Central memory CD8-positive, alpha-beta T cell (primary cell): ENCODE measurements around the gene POGLUT3.
A peak's percentile ranks its signal among the peaks of the same experiment; 100 is the strongest.

Experiments used
- ATAC-seq: fragments of 150-1000 bp; cut with Tn5 transposase; replicated peaks from 2 replicates; pipeline ENCODE4 v1.10.0; 2022; ENCODE audit warnings: mild to moderate bottlenecking, moderate FRiP score, moderate number of reproducible peaks; ENCODE audit not compliant: poor library complexity, severe bottlenecking; ENCODE audit errors: extremely low read depth
- DNase-seq, 2 donors: peaks; one replicate each; pipeline ENCODE4 v3.0.0; 2021; ENCODE audit warnings: low spot score in 2 of 2
- H3K27ac Mint-ChIP-seq: one replicate; pipeline ENCODE4 v1.8.0; 2022; ENCODE audit warnings: low read depth, mild to moderate bottlenecking, moderate library complexity, mixed read lengths
- H3K27me3 Mint-ChIP-seq: one replicate; pipeline ENCODE4 v1.8.0; 2022; ENCODE audit warnings: mixed read lengths
- H3K36me3 Mint-ChIP-seq: one replicate; pipeline ENCODE4 v1.8.0; 2022; ENCODE audit warnings: mild to moderate bottlenecking, moderate library complexity, mixed read lengths; ENCODE audit not compliant: insufficient read depth
- H3K4me1 Mint-ChIP-seq: one replicate; pipeline ENCODE4 v1.8.0; 2022; ENCODE audit warnings: mixed read lengths
- H3K4me3 Mint-ChIP-seq: one replicate; pipeline ENCODE4 v1.8.0; 2022; ENCODE audit warnings: mild to moderate bottlenecking, moderate library complexity, mixed read lengths
- H3K9me3 Mint-ChIP-seq: one replicate; pipeline ENCODE4 v1.8.0; 2022; ENCODE audit warnings: mixed read lengths

POGLUT3 gene

DNA sequence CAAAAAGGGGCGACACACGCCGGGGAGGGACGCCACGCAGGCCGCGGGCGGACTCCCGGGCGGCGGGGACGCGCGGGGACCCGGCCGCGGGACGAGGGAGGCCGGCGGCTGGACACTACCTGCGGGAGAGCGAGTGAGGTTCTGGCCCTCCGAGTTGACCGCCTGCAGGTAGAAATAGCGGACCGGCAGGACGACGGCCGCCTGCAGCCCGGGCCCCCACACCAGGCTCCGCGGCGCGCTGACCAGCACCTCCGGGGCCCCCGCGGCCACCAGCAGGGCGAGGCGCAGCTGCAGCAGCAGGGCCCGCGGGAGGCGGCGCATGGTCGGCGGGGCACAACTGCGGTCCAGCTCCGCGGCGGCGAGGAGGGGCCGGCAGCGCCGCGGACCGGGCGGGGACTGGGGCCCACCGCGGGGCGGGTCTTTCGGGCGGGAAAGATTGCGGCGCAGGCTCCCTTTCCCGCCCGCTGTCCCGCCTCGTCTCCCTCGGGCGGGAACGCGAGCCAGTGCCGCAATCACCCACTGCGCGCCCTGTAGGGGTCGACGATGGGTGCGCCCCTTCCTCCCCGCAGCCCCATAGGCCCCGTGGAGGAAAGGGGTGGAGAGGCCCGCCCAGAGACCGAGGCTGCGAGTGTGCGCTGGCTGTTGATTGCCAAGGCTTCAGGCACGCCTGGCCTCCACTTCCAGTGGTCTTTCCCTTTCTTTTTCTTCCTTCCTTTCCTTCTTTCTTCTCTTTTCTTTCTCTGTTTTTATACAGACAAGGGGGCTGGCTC lies at the start of gene POGLUT3:
Gene POGLUT3 (minus strand): TSS at position 339 of the 770 bp plus-strand sequence. CDS start 18 bp downstream, at position 321.
- Mint-ChIP-seq H3K27ac (peak within 1 kb of the TSS; percentile 94), H3K36me3 (peaks cover 8% of the 10 kb centered on the region), H3K4me1 (peaks cover 18% of the 10 kb centered on the region), H3K9me3 (no peaks in the 10 kb centered on the region), H3K27me3 (no peaks in the 10 kb centered on the region), H3K4me3 (peak within 1 kb of the TSS; percentile 90)
- ATAC-seq (peak; percentile 42), DNase-seq (peak; percentile 16 to 18)

GRCh38 chr11:108545909-108546501 lies 47.8 kb upstream of the POGLUT3 start:
- no peaks in the 10 kb centered on the region for H3K4me1 Mint-ChIP-seq
- H3K4me3 Mint-ChIP-seq: no peak overlapping the region
- ATAC-seq: no peak
- H3K27ac Mint-ChIP-seq: no peak overlapping the region
- H3K9me3 Mint-ChIP-seq: no peaks in the 10 kb centered on the region
- DNase-seq: no peak
- no peaks in the 10 kb centered on the region for H3K27me3 Mint-ChIP-seq
- peaks cover 2% of the 10 kb centered on the region for H3K36me3 Mint-ChIP-seq

GRCh38 chr11:108543316-108543964 lies 45.3 kb upstream of the POGLUT3 start:
- Mint-ChIP-seq H3K9me3 (no peaks in the 10 kb centered on the region), H3K4me1 (no peaks in the 10 kb centered on the region), H3K27me3 (no peaks in the 10 kb centered on the region), H3K4me3 (no peak overlapping the region), H3K36me3 (peaks cover 2% of the 10 kb centered on the region), H3K27ac (no peak overlapping the region)
- DNase-seq (no peak), ATAC-seq (no peak)

- Mint-ChIP-seq H3K4me3 (no peak overlapping the region), H3K27me3 (no peaks in the 10 kb centered on the region), H3K4me1 (no peaks in the 10 kb centered on the region), H3K27ac (no peak overlapping the region), H3K36me3 (no peaks in the 10 kb centered on the region), H3K9me3 (no peaks in the 10 kb centered on the region)
- ATAC-seq (no peak), DNase-seq (no peak)
Observed at GRCh38 chr11:108541531-108541930, 43.3 kb upstream of the POGLUT3 start.

DNA sequence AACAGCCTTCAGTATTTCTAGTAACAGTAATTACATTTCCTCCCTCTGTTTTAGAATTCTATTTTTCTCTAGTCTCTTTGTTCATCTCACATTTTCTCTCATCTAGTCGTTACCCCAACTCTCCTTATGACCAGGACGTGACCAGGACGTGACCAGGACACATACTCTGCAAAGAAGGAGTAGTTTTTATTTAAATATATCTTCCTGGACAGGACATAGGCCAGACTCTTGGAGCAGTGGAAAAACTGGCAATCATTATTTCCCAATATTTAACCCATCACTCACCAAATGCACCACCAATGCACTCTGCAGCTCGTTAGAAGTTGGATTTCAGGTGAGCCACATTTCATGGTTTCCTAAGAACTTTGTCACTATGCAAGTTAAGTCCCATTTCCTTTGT lies 40.3 kb upstream of the POGLUT3 start:
- ATAC-seq: no peak
- Mint-ChIP-seq H3K4me1 (no peaks in the 10 kb centered on the region), H3K4me3 (peak overlapping the region; percentile 0), H3K27me3 (no peaks in the 10 kb centered on the region), H3K27ac (no peak overlapping the region), H3K36me3 (no peaks in the 10 kb centered on the region), H3K9me3 (no peaks in the 10 kb centered on the region)
- DNase-seq: no peak

DNA sequence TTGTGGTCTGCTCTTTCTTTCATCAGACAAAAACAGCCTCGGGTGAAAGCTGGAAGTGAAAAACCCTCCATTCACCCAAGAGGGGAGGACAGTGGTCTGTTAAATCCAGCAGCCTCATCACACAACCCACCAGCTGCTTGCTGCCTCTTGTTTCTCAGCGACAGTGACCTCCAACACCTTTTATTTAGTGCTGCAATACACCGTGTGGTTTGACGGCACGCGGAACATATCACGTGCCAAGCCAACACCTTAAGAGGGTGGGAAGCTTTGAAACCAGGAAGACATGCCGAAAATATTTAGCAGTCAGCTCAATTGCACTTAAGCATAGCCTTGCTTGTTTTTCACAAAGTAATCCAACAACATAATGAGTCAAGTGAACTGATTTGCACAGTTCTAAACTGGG lies 39.8 kb upstream of the POGLUT3 start:
- Mint-ChIP-seq H3K36me3 (no peaks in the 10 kb centered on the region), H3K27me3 (no peaks in the 10 kb centered on the region), H3K9me3 (no peaks in the 10 kb centered on the region), H3K4me1 (no peaks in the 10 kb centered on the region), H3K27ac (no peak overlapping the region), H3K4me3 (peak overlapping the region; percentile 0)
- peak in 1 of 2 donors; percentile 16 for DNase-seq
- peak; percentile 79 for ATAC-seq

- H3K36me3 Mint-ChIP-seq: no peaks in the 10 kb centered on the region
Observed at GRCh38 chr11:108536783-108537182, 38.6 kb upstream of the POGLUT3 start.

DNA sequence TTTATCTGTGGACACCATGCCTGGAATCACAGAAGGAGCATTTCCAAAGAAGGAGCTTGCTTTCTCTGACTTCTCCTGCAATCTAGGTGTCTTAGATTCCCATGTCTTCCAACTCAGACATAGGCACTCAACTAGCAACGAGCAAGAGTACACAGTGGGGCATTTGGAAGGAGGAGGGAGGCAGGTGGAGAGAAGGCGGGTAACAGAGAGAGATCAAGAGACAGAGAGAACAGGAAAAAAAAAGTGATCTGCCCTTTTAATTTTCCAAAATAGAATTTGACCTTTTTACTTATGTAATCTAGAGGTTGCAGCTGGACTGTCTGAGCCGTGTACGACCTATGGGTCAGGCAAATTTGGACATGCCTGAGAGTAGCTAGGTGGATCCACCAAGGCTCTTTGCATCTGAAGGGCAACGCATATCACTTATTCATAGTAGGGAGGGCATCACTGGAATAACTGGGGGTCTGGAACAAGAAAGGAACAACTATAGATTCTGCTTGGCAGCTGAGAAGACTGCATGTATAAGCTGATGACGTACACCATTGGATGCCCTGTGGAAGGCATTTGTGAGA lies 37.3 kb upstream of the POGLUT3 start:
- Mint-ChIP-seq H3K36me3 (no peaks in the 10 kb centered on the region), H3K27me3 (no peaks in the 10 kb centered on the region), H3K27ac (no peak overlapping the region), H3K4me3 (no peak overlapping the region), H3K4me1 (peaks cover 6% of the 10 kb centered on the region), H3K9me3 (no peaks in the 10 kb centered on the region)
- ATAC-seq: no peak
- DNase-seq: no peak

More at GRCh38 chr11:108536783-108537182, 38.6 kb upstream of the POGLUT3 start:
- Mint-ChIP-seq H3K4me3 (no peak overlapping the region), H3K9me3 (no peaks in the 10 kb centered on the region), H3K27ac (no peak overlapping the region), H3K4me1 (peaks cover 2% of the 10 kb centered on the region), H3K27me3 (no peaks in the 10 kb centered on the region)
- no peak for ATAC-seq
- no peak for DNase-seq

- H3K4me3 Mint-ChIP-seq: no peak overlapping the region
- H3K27ac Mint-ChIP-seq: no peak overlapping the region
- no peaks in the 10 kb centered on the region for H3K9me3 Mint-ChIP-seq
- no peaks in the 10 kb centered on the region for H3K27me3 Mint-ChIP-seq
- no peak for ATAC-seq
- no peaks in the 10 kb centered on the region for H3K36me3 Mint-ChIP-seq
- H3K4me1 Mint-ChIP-seq: peaks cover 6% of the 10 kb centered on the region
- DNase-seq: no peak
Observed at GRCh38 chr11:108534274-108534882, 36.2 kb upstream of the POGLUT3 start.

GRCh38 chr11:108530426-108530825 lies 32.2 kb upstream of the POGLUT3 start:
- H3K4me3 Mint-ChIP-seq: no peak overlapping the region
- H3K27me3 Mint-ChIP-seq: no peaks in the 10 kb centered on the region
- no peak for ATAC-seq
- H3K36me3 Mint-ChIP-seq: no peaks in the 10 kb centered on the region
- H3K4me1 Mint-ChIP-seq: peaks cover 6% of the 10 kb centered on the region
- no peaks in the 10 kb centered on the region for H3K9me3 Mint-ChIP-seq
- H3K27ac Mint-ChIP-seq: no peak overlapping the region
- no peak for DNase-seq

- Mint-ChIP-seq H3K27me3 (no peaks in the 10 kb centered on the region), H3K4me1 (peaks cover 6% of the 10 kb centered on the region), H3K9me3 (no peaks in the 10 kb centered on the region), H3K36me3 (no peaks in the 10 kb centered on the region), H3K4me3 (no peak overlapping the region), H3K27ac (no peak overlapping the region)
- ATAC-seq: no peak
- no peak for DNase-seq
Observed at GRCh38 chr11:108527382-108527781, 29.2 kb upstream of the POGLUT3 start.

- DNase-seq (no peak), ATAC-seq (no peak)
- Mint-ChIP-seq H3K4me3 (no peak overlapping the region), H3K9me3 (no peaks in the 10 kb centered on the region), H3K27me3 (no peaks in the 10 kb centered on the region), H3K4me1 (no peaks in the 10 kb centered on the region), H3K36me3 (no peaks in the 10 kb centered on the region), H3K27ac (no peak overlapping the region)
Observed at GRCh38 chr11:108525161-108525560, 27.0 kb upstream of the POGLUT3 start.
